OCI-LY1 (cell line): ENCODE results near the gene CCDC159.

Experiments
- H2AFZ ChIP-seq: fragments of 200-600 bp; sonication (generic), shearing (Covaris generic); 2 replicates; pipeline ENCODE4 v1.6.0; 2014; ENCODE audit warnings: antibody characterized with exemption, mild to moderate bottlenecking, low read length
- H3F3A ChIP-seq: fragments of 200-600 bp; sonication (generic), shearing (Covaris generic); 2 replicates; pipeline ENCODE4 v1.6.0; 2014; ENCODE audit warnings: mild to moderate bottlenecking, antibody characterized with exemption, low read length, moderate library complexity; ENCODE audit not compliant: insufficient read depth
- H3K27ac ChIP-seq: fragments of 200-600 bp; sonication (generic); 2 replicates; pipeline ENCODE4 v1.5.1; 2014; ENCODE audit warnings: low read length, mixed run types, mild to moderate bottlenecking, low read depth; ENCODE audit not compliant: poor library complexity, severe bottlenecking
- H3K27me3 ChIP-seq: fragments of 200-600 bp; sonication (generic); 2 replicates; pipeline ENCODE4 v1.6.0; 2014; ENCODE audit warnings: antibody characterized with exemption, mild to moderate bottlenecking, low read length, moderate library complexity; ENCODE audit not compliant: insufficient read depth
- H3K36me3 ChIP-seq: fragments of 200-600 bp; sonication (generic); 2 replicates; pipeline ENCODE4 v1.6.1; 2014; ENCODE audit warnings: mild to moderate bottlenecking, antibody characterized with exemption, low read length, moderate library complexity, mixed read lengths; ENCODE audit not compliant: insufficient read depth
- H3K4me1 ChIP-seq: fragments of 200-600 bp; sonication (generic); 2 replicates; pipeline ENCODE4 v1.5.1; 2014; ENCODE audit warnings: mild to moderate bottlenecking, low read length, moderate library complexity; ENCODE audit not compliant: insufficient read depth, severe bottlenecking
- H3K4me2 ChIP-seq: fragments of 200-600 bp; sonication (generic), shearing (Covaris generic); 2 replicates; pipeline ENCODE4 v1.6.1; 2014; ENCODE audit warnings: low read length
- H3K4me3 ChIP-seq: fragments of 200-600 bp; sonication (generic); 2 replicates; pipeline ENCODE4 v1.5.1; 2014; ENCODE audit warnings: low read length, low read depth, mild to moderate bottlenecking, mixed read lengths; ENCODE audit not compliant: poor library complexity, severe bottlenecking
- H3K79me2 ChIP-seq: fragments of 200-600 bp; shearing (Covaris generic); 2 replicates; pipeline ENCODE4 v1.6.1; 2016; ENCODE audit warnings: mixed run types, low read length, mixed read lengths; ENCODE audit not compliant: insufficient read depth
- H3K9ac ChIP-seq: fragments of 200-600 bp; sonication (generic), shearing (Covaris generic); 2 replicates; pipeline ENCODE4 v1.6.1; 2014; ENCODE audit warnings: mild to moderate bottlenecking, low read length, mixed read lengths
- H3K9me2 ChIP-seq: fragments of 200-600 bp; sonication (generic), shearing (Covaris generic); 2 replicates; pipeline ENCODE4 v1.6.1; 2014; ENCODE audit warnings: low read depth, mild to moderate bottlenecking, low read length, mixed read lengths
- H3K9me3 ChIP-seq: fragments of 200-600 bp; shearing (Covaris generic); 2 replicates; pipeline ENCODE4 v1.6.1; 2014; ENCODE audit warnings: low read length, mixed read lengths
- H4K20me1 ChIP-seq: fragments of 200-600 bp; sonication (generic), shearing (Covaris generic); 2 replicates; pipeline ENCODE4 v1.6.0; 2016; ENCODE audit warnings: mild to moderate bottlenecking, low read length; ENCODE audit not compliant: insufficient read depth
- EZH2 ChIP-seq: fragments of 200-600 bp; sonication (generic), shearing (Covaris generic); IDR thresholded peaks from 2 replicates; pipeline ENCODE4 v1.8.0; 2017; ENCODE audit warnings: borderline replicate concordance, mixed run types, mild to moderate bottlenecking, antibody characterized with exemption, low read length, moderate library complexity, mixed read lengths
- TF ChIP-seq, protein P1 (sequence below): fragments of 200-600 bp; sonication (generic), shearing (Covaris generic); IDR thresholded peaks from 2 replicates; pipeline ENCODE4 v1.5.1; 2017; ENCODE audit warnings: mild to moderate bottlenecking, antibody characterized with exemption, low read length, moderate library complexity, mixed read lengths

Gene CCDC159

DNA sequence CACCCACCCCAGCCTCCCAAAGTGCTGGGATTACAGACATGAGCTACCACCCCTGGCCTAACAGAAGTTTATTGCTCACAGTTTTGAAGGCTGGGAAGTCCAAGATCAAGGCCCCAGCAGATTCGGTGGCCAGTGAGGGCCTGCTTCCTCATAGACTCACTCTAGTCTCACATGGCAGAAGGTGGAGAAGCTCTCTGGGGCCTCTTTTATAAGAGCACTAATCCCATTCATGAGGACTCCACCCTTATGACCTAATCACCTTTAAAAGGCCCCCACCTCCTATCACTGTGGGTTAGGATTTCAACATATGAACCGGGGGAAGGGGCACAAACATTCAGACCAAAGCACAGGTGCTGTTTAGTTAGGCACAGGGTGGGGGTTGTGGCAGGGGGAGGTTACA is 21.2 kb downstream of the CCDC159 start:
- Histone ChIP-seq H3K27ac (no peak overlapping the region), H3K79me2 (no peaks in the 10 kb centered on the region), H4K20me1 (no peaks in the 10 kb centered on the region), H3F3A (no peaks in the 10 kb centered on the region), H3K9me2 (no peaks in the 10 kb centered on the region), H3K4me2 (no peak overlapping the region), H3K36me3 (peaks cover 3% of the 10 kb centered on the region; the same call in 1 of the 2 replicates), H3K9me3 (no peaks in the 10 kb centered on the region), H3K27me3 (no peaks in the 10 kb centered on the region), H3K9ac (no peak overlapping the region), H3K4me1 (no peaks in the 10 kb centered on the region), H2AFZ (no peak overlapping the region), H3K4me3 (no peak overlapping the region)
- no peak for TF ChIP-seq EZH2
- TF ChIP-seq, protein P1, sequence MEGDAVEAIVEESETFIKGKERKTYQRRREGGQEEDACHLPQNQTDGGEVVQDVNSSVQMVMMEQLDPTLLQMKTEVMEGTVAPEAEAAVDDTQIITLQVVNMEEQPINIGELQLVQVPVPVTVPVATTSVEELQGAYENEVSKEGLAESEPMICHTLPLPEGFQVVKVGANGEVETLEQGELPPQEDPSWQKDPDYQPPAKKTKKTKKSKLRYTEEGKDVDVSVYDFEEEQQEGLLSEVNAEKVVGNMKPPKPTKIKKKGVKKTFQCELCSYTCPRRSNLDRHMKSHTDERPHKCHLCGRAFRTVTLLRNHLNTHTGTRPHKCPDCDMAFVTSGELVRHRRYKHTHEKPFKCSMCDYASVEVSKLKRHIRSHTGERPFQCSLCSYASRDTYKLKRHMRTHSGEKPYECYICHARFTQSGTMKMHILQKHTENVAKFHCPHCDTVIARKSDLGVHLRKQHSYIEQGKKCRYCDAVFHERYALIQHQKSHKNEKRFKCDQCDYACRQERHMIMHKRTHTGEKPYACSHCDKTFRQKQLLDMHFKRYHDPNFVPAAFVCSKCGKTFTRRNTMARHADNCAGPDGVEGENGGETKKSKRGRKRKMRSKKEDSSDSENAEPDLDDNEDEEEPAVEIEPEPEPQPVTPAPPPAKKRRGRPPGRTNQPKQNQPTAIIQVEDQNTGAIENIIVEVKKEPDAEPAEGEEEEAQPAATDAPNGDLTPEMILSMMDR = no peak

DNA sequence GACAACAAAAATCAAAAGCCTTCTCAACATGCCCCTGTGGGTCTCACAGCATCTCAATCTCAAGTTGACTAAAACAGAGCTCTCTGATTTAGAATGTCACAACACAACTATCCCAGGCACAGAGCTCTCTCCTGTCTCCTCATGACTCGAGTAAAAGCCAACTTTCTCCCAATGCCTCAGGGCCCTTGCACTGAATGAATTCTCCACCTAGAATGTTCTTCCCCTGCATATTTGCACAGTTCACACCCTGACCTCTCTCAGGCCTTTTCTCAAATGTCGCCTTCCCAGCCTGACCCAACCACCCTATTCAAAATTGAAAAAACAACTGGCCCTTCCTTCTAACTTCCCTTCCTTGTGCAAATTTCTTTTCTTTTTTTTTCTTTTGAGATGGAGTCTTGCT is 24.4 kb downstream of the CCDC159 start:
- no peak overlapping the region for H2AFZ ChIP-seq

DNA sequence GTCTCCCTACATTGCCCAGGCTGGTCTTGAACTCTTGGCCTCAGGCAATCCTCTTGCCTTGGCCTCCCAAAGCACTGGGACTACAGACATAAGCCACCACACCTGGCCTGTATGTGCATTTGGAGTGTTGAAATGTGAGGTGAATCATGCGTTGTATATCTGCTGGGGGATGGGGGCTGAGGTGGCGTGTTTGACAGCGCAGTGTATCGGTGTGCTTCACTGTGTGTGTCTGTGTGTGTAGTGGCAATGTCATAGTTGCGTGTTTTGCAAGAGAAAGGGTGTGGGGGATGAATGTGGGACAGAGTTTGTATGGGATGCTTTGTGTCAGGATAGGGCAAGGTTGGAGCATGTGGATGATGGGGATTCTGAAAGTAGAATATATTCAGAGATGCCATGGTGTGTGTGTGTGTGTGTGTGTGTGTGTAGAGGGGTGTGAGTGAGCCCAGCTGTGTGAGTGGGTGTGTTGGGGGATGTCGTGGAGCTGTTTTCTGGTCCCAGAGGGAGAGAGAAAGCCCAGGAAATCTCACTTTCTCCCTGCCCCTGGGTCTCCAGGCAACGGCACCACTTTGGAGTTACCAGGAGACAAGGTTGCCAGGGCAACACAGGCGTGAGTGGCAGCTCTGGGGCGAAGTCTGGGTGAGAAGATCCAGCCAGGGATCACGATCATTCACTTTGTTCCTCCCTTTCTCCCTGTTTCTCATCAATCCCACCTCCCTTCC is 27.0 kb downstream of the CCDC159 start:
- peak overlapping the region; percentile 66; the same call in 1 of the 2 replicates for H3K9ac ChIP-seq

More for the DNA sequence above, 24.4 kb downstream of the CCDC159 start:
- Histone ChIP-seq H3K9me3 (no peaks in the 10 kb centered on the region), H3K27ac (no peak overlapping the region), H3K9ac (no peak overlapping the region), H3K4me1 (peaks cover 13% of the 10 kb centered on the region), H3F3A (no peaks in the 10 kb centered on the region), H3K36me3 (peaks cover 5% of the 10 kb centered on the region; the same call in 1 of the 2 replicates), H3K4me2 (no peak overlapping the region), H3K9me2 (no peaks in the 10 kb centered on the region), H3K27me3 (no peaks in the 10 kb centered on the region), H3K79me2 (no peaks in the 10 kb centered on the region), H4K20me1 (no peaks in the 10 kb centered on the region), H3K4me3 (no peak overlapping the region)
- TF ChIP-seq EZH2 = no peak
- TF ChIP-seq, protein P1 = no peak

More for the DNA sequence above, 27.0 kb downstream of the CCDC159 start:
- Histone ChIP-seq H3K9me2 (no peaks in the 10 kb centered on the region), H3F3A (no peaks in the 10 kb centered on the region), H4K20me1 (no peaks in the 10 kb centered on the region), H3K36me3 (peaks cover 10% of the 10 kb centered on the region; the same call in 1 of the 2 replicates), H2AFZ (no peak overlapping the region), H3K27me3 (no peaks in the 10 kb centered on the region), H3K4me2 (peak overlapping the region; percentile 84), H3K9me3 (no peaks in the 10 kb centered on the region), H3K4me1 (peaks cover 31% of the 10 kb centered on the region), H3K27ac (no peak overlapping the region), H3K79me2 (no peaks in the 10 kb centered on the region), H3K4me3 (peak overlapping the region; percentile 64)
- no peak for TF ChIP-seq EZH2
